Measurements from ENCODE around the gene ADGRB2. TPM values are rescaled to one million over a fixed set of nuclear protein-coding genes. Genes with fewer than 3 reads are reported as not detected.

The ADGRB2 gene
- total RNA-seq, 1 donor from 2014 or later, result 21.5 TPM

DNA sequence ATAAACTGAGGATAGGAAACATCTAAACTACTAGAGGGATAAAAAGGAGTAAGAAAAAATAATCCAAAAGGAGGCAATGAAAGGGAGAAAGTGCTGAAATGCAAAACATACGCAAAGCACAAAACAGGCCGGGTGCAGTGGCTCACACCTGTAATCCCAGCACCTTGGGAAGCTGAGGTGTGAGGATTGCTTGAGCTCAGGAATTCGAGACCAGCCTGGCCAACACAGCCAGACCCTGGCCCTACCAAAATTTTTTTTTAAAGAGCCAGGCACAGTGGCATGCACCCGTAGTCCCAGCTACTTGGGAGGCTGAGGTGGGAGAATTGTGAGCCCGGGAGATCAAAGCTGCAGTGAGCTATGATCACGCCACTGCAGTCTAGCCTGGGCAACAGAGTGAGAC is 41.2 kb upstream of the ADGRB2 start:
- no peaks in the 10 kb centered on the region for H3K36me3 Mint-ChIP-seq
- TF ChIP-seq, protein P1, sequence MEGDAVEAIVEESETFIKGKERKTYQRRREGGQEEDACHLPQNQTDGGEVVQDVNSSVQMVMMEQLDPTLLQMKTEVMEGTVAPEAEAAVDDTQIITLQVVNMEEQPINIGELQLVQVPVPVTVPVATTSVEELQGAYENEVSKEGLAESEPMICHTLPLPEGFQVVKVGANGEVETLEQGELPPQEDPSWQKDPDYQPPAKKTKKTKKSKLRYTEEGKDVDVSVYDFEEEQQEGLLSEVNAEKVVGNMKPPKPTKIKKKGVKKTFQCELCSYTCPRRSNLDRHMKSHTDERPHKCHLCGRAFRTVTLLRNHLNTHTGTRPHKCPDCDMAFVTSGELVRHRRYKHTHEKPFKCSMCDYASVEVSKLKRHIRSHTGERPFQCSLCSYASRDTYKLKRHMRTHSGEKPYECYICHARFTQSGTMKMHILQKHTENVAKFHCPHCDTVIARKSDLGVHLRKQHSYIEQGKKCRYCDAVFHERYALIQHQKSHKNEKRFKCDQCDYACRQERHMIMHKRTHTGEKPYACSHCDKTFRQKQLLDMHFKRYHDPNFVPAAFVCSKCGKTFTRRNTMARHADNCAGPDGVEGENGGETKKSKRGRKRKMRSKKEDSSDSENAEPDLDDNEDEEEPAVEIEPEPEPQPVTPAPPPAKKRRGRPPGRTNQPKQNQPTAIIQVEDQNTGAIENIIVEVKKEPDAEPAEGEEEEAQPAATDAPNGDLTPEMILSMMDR (IDR thresholded peaks at IDR 0.05; ENCODE audit: unreplicated experiment), result no peak

GRCh38 chr1:31804098-31804497 is 40.0 kb upstream of the ADGRB2 start:
- Mint-ChIP-seq H3K4me3 (no peak overlapping the region), H3K9me3 (no peaks in the 10 kb centered on the region), H3K36me3 (no peaks in the 10 kb centered on the region), H3K4me1 (no peaks in the 10 kb centered on the region), H3K27ac (no peak overlapping the region), H3K27me3 (ENCODE audit: low read depth) (no peaks in the 10 kb centered on the region)
- DNase-seq (ENCODE audit: low spot score in 2 of 2, unreplicated experiment in 2 of 2), result no peak
- TF ChIP-seq, protein P1 (IDR thresholded peaks at IDR 0.05; ENCODE audit: unreplicated experiment), result no peak

More for the DNA sequence above, 41.2 kb upstream of the ADGRB2 start:
- DNase-seq (ENCODE audit: low spot score in 2 of 2, unreplicated experiment in 2 of 2), result no peak
- H3K4me1 Mint-ChIP-seq, result no peaks in the 10 kb centered on the region
- no peak overlapping the region for H3K27ac Mint-ChIP-seq
- H3K4me3 Mint-ChIP-seq, result no peak overlapping the region
- no peaks in the 10 kb centered on the region for H3K9me3 Mint-ChIP-seq
- H3K27me3 Mint-ChIP-seq (ENCODE audit: low read depth), result no peaks in the 10 kb centered on the region

DNA sequence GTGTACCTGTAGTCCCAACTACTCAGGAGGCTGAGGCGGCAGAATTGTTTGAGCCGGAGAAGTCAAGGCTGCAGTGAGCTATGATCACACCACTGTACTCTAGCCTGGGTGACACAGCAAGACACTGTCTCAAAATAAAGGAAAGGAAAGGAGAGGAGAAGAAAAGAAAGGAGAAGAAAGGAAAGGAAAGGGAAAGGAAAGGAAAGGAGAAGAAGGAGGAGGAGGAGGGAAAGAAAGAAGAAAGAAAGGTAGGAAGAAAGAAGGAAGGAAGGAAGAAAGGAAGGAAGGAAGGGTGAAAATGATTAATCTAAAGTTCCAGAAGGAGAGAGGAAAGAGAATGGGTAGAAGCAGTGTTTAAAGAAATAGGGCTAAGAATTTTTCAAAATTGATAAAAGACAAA is 39.5 kb upstream of the ADGRB2 start:
- no peaks in the 10 kb centered on the region for H3K36me3 Mint-ChIP-seq
- no peak for DNase-seq (ENCODE audit: low spot score in 2 of 2, unreplicated experiment in 2 of 2)
- H3K27me3 Mint-ChIP-seq (ENCODE audit: low read depth), result peaks cover 2% of the 10 kb centered on the region
- no peak overlapping the region for H3K4me3 Mint-ChIP-seq
- H3K4me1 Mint-ChIP-seq, result peaks cover 2% of the 10 kb centered on the region
- no peak overlapping the region for H3K27ac Mint-ChIP-seq
- no peaks in the 10 kb centered on the region for H3K9me3 Mint-ChIP-seq
- TF ChIP-seq, protein P1 (IDR thresholded peaks at IDR 0.05; ENCODE audit: unreplicated experiment), result no peak

- TF ChIP-seq, protein P1 (IDR thresholded peaks at IDR 0.05; ENCODE audit: unreplicated experiment), result no peak
- no peak overlapping the region for H3K4me3 Mint-ChIP-seq
- no peak for DNase-seq (ENCODE audit: low spot score in 2 of 2, unreplicated experiment in 2 of 2)
- no peak overlapping the region for H3K27ac Mint-ChIP-seq
- H3K9me3 Mint-ChIP-seq, result no peaks in the 10 kb centered on the region
- H3K36me3 Mint-ChIP-seq, result no peaks in the 10 kb centered on the region
- peaks cover 2% of the 10 kb centered on the region for H3K4me1 Mint-ChIP-seq
- peaks cover 2% of the 10 kb centered on the region for H3K27me3 Mint-ChIP-seq (ENCODE audit: low read depth)
These were observed 38.3 kb upstream of the ADGRB2 start for GRCh38 chr1:31802190-31803150.

DNA sequence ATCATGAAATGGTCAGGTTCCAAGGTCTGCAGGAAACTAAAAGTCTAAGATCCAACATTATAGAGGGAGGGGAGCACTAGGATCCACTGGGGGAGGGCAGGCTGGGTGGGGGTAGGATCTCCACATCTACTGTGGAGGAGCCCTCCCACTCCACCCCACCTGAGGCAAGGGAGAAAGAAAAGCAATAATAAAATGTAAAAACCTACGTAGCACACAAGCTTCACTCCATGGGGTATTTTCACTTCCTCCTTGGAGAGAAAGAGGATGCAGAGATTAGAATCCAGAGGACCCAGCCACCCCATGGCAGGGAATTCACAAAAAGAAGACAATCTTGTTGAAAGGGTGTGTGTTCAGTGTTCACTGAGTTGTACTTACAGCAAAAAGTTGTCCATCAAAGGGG is 37.3 kb upstream of the ADGRB2 start:
- TF ChIP-seq, protein P1 (IDR thresholded peaks at IDR 0.05; ENCODE audit: unreplicated experiment), result no peak
- Mint-ChIP-seq H3K4me3 (no peak overlapping the region), H3K4me1 (peaks cover 2% of the 10 kb centered on the region), H3K27ac (no peak overlapping the region), H3K9me3 (no peaks in the 10 kb centered on the region), H3K36me3 (no peaks in the 10 kb centered on the region), H3K27me3 (ENCODE audit: low read depth) (peaks cover 2% of the 10 kb centered on the region)
- DNase-seq (ENCODE audit: low spot score in 2 of 2, unreplicated experiment in 2 of 2), result no peak

Data from mesothelial cell of epicardium (in vitro differentiated cells).